G401 (cell line): ENCODE data around the gene AQP4. TPM values are rescaled to one million over a fixed set of nuclear protein-coding genes. Genes with fewer than 3 reads are reported as not detected.

Experiments used
- DNase-seq: peaks from one replicate; pipeline ENCODE4 v3.0.0-alpha.2; 2015; ENCODE audit warnings: low spot score
- in situ Hi-C: cut with HindIII; loops from 2 replicates; pipeline ENCODE4 v1.10.0; 2016; ENCODE audit warnings: low sequenced_read_pairs, mixed read lengths
- total RNA-seq: library from RNA; depleted of rRNA; stranded (reverse); fragments of >200 nt; shearing (Covaris generic); gene quantifications from 2 replicates; pipeline ENCODE4 v1.2.3, GENCODE V29; 2014

The AQP4 gene
- total RNA-seq, 1 experiment from 2014 or later: not detected

DNA sequence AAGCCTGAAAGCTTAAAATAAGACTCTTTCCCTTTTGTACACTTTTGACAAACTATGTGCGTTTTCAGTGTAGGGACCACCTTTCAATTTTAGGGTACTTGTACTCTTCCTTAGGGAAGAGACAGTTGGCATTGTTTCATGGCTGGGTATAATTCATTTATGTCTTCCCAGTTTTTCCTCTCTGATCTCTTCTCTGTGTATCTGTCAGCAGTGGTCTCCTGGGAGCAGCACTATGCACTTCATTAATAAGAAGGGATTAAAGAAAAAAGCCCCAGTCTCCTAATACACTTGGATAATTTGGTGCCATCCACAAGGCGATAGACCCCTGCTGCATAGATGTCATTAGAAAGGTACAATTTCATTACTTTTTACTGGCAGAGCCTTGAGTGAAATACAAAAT is 12.1 kb downstream of the AQP4 start:
- in situ Hi-C loops: no loop called here

DNA sequence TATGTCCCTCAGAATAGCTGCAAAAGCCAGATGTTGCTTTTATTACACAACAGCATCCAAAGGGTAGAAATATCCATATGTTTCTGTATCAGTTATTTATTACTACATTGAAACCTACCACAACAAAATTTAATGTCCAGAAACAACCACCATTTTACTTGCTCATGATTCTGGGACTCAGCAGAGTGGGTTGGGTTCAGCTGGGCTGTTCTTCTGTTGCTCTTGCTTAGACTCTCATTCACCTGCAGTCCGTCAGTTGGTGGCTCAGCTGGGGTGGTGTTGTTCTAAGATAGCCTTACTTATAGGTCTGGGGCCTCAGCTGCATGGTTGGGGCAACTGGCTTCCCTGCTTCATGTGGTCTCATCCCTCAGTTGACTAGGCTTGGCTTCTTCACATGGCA is 21.7 kb downstream of the AQP4 start:
- DNase-seq: no peak
- in situ Hi-C loops: no loop called here

More for the DNA sequence above, 12.1 kb downstream of the AQP4 start:
- no peak for DNase-seq

DNA sequence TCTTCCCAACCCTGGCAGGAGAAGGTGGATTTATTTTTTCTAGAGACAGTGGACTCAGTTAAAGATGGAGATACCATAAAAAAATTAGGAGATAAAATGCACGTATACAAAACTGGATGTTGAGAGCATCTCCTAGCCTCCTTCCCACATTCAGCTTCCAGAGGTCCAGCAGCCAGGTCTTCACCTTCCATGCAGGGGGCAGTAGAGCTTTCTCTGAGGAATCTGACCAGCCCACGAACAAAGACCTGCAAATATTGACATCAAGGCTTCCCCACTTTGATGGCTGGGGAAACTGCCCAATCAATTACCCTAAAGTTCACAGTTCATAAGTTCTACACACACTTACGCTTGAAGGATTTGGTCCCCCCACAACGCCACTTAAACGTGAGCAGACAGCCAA is 24.5 kb downstream of the AQP4 start:
- in situ Hi-C loops: no loop called here
- DNase-seq: no peak

DNA sequence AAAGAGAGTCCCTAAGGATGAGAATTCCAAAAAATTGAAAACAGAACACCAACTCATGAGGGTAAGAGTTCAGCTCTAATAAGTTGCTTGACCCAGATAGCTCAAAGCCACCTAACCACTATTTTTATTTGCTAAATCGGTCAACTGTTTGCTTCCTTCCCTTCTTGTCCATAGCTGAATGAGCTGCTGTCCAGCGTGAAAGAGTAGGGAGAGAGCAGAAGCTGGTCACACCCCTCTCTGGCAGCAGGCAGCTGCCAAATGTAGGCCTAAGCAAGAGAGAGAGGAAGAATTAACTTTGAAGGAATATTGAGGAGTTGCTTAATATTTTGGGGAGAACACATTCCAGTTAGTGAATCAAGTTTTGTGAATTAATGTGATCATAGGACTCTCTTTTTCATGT is 25.9 kb downstream of the AQP4 start:
- no peak for DNase-seq
- in situ Hi-C loops: no loop called here

DNA sequence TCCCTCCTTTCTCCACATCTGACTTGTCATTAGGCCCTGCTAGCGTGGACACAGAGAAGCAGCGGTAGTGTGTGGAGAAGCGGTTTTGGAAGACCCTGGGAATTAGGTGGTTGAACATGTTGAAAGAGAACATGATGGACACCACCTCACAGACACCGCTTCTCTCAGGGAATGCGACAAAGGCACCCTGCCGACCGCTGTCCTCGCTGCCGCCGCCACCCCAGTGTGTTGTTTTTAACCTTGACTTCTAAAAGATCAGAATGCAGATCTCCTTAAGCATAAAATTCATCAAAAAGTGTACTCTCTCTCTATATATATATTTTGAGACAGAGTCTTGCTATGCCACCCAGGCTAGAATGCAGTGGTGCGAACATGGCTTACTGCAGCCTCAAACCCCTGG is 33.2 kb downstream of the AQP4 start:
- no peak for DNase-seq
- in situ Hi-C loops: no loop called here

DNA sequence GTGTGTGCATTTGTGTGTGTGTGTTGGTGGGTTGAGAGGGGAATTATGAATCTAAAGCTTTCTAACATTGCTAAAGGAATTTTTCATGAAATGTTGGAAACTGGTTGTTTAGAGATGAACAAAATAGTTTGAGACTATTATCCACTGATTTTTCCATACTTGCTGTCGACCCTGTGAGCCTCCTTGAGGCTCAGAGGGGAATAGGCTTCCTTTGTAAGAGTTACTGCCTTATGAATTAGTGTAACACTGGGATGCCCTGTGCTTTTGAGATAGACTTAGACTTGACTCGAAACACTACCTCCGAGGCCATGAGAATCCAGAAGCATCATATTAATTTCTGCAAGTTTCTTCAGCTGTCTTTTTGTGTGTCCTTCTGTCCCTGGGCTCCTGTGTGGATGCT is 37.9 kb downstream of the AQP4 start:
- no peak for DNase-seq
- in situ Hi-C loops: no loop called here

DNA sequence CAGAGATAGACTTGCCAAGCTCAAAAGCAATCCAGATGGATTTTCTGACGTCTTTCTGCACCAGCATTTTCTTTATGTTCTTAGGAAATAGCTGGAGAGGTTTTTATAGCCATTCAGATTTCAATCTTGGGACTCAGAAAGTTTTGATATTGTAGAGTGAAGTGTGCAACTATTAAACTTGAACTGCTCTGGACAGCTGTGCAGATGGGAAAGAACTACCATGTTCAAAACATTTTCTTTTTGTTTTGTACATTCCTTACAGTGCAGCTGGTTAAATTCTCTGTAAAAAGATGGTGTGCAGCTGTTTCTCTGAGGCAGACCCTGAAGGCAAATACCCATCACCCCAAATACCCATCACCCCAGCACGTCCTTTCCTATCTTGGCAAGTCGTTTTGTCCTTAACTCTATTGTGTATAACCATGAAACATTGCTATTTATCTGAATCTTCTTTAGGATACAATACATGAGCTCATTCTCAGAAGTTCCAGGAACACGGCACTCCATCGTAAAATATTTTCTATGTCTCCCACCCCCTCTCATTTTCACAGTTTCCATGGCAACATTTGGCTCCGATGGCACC is 38.8 kb downstream of the AQP4 start:
- in situ Hi-C loops: no loop called here

DNA sequence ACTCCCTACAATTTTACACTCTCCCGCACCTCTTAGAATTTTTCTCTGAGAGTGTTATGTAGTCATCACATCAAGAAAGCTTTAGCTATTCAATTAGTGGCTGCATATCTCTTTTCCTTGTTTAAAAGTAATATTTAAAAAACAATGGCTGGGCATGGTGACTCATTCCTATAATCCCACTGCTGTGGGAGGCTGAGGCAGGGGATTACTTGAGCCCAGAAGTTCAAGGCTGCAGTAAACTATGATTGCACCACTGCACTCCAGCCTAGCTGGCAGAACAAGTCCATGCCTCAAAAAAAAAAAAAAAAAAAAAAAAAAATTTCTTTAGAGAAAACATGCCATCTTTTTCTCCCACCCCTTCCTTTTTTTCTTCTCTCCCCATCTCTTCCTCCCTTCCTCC is 44.3 kb downstream of the AQP4 start:
- in situ Hi-C loops: no loop called here
- DNase-seq: no peak

More for the DNA sequence above, 38.8 kb downstream of the AQP4 start:
- DNase-seq: no peak

DNA sequence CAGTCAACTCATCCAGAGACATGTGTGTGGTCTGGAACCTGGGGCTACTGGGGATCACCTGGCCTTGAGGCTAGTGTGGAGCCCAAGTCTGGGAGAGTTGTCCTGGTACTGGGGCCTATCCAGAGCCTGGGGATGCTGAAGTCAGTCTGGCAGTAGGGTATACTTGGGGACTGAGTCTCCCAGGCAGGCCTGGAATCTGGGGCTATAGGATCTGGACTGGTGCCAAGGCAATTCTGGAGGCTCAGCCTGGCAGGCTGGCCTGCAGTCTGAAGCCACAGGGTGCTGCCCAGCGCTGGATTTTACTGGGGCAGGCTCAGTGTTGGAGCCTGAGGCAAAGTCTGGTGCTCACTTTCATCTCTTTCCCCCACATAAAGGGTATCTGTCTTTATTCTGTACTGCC is 46.5 kb downstream of the AQP4 start:
- DNase-seq: no peak
- in situ Hi-C loops: no loop called here

DNA sequence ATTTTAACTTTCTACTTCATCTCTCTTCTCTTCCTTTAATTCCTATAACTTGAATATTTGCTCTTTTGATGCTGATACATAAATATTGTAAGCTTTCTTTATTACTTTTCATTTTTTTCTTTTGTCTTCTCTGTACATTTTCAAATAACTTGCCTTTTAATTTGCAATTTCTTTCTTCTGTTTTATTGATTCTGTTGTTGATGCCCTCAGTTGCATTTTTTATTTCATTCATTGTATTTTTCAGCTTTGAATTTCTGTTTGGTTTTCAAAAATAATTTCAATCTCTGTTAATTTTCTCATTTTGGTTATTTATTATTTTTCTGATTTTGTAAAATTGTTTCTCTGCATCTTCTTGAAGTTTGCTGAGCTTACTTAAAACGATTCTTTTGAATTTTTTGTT is 47.0 kb downstream of the AQP4 start:
- DNase-seq: no peak
- in situ Hi-C loops: no loop called here

DNA sequence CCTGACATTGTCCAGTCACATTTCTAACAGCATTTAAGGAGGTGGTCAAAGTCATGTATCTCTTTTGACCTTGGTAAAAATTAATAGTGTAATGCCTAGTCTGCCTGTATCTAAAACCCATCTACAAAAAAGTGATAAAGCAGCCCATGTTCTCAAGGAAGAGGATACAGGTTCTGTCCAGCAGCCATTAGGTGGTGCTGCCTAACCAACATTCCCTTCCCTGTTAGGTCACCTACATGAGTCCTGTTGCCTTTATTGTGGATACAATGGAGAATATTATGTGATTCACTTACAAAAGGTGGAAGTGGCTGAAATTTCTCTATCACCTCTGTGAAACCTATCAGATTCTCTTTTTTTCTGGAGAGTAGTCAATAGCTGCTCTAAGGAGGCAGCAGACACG is 52.5 kb downstream of the AQP4 start:
- in situ Hi-C loops: no loop called here
- DNase-seq: peak; percentile 33

DNA sequence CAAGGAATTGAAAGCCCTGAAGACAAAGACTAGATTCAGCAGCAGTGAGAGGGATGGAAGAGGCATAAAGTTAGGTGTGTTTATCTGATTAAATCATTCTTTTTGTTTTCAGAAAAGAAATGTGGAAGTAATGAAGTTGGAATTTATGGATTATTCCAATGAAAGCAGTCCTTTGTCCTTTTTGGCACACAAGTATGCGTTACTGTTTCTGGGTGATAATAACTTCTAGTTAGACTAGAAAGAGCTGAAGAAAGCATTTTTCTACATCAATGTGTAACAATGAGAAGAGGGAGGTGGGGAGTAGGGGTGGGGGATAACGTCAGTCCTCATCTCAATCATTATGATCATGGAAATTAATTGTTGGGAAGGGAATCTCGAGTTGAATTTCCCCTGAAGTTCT is 53.0 kb downstream of the AQP4 start:
- in situ Hi-C loops: no loop called here
- DNase-seq: no peak

DNA sequence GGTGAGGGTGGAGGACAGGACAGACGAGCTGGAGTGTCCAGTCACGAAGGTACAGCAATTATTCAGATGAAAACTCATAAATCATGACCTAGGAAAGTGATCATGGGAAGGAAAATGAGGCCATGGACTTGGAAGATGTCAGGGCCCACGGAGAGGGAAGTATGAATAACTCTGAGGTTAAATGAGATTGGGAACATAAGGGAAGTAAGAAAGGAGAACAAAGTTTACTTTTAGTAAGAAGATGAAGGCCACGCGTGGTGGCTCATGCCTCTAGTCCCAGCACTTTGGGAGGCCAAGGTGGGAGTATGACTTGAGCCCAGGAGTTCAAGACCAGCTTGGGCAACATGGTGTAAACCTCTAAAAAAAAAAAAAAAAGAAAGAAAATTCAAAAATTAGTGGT is 56.2 kb downstream of the AQP4 start:
- in situ Hi-C loops: no loop called here
- DNase-seq: no peak

DNA sequence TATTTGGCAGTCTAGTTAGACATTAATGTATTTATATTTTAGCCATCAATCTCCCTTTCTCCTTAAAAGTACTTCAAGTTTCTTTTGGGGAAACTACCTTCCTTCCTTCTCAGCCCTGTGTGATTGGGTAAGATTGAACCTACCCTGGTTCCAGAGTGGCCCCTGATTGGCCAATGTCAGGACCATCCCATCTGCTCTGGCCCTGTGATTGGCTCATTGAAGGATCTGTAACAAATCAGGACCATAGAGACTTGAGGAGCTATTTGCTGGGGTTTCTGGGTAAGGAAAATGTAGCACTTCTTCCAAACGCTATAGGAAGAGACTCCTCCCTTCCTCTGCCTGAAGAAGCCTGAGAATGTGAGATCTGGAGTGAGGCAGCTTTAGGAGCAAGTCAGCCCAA is 59.3 kb downstream of the AQP4 start:
- in situ Hi-C loops: no loop called here
- DNase-seq: no peak

DNA sequence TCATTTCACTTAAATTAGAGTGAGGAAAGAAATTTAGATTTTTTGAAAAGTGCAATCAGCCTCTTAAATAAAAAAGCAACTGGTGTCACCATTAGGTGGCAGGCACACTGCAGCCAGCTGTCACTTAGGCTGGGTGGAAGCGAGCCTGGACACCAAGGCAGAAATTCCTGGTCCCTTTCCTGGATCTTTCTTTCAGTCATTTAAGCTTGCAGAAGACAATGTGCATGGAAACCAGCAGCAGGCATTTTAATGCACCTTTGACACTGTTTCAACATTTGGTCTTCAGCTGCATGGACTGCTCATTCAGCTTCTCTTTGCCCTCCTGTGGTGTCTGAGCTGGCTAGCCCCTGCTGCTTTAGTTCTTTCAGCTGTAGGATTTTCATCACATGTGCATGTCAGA is 61.0 kb downstream of the AQP4 start:
- in situ Hi-C loops: no loop called here

DNA sequence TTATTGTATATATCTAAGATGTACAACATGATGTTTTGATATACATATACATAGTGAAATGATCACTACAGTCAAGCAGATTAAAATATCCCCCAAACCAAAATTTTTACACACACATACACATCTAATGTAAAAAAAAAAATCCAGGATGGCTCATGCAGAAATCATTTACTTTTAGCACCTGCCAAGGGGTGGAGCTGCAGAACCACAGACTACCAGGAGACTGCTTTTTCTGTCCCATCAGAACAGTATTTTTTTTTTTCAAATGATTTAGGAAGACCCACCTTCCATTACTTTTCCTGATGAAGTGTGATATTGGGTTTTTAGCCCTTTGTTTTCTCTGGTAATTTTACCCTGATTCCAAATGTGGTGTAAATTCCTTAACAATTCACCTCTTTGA is 61.9 kb downstream of the AQP4 start:
- DNase-seq: no peak
- in situ Hi-C loops: no loop called here

More for the DNA sequence above, 61.0 kb downstream of the AQP4 start:
- no peak for DNase-seq

DNA sequence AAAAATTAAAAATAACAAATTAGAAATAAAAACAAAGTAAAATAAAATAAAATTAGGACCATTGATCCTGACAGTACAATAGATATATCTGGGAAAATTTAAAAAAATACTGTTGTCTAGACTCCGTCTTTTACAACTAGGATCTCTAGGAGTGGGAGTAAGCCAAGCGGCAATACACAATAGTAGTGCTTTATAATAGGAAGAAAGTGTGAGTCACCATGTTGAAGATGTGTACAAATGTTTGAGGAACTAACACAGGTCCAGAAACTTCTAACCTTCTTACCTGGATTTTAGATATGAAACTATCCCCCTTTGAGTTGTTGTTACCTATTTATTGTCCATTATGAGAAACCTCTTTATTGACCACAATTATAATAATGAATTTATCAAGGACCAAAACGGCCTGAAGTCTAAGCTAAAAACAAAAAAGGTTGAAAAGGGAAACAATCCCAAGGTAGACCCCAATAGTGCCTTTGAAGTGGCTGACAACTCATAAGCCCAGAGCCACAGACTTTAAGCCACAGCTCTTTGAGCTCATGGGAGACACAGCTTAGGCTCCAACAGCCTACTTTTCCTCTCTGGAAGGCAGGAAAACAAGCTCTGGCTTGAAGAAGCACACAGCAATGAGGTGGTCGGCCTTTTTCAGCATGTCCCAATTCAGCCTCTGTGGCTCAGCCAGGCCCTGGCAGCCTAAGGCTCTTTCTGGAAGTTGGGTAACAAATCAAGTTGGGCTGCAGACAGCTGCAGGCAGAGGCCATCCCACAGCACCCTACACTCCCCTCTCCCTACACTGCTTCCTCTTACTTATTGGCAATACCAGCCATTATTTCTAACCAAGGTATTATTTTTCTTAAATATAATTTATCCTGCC is 62.9 kb downstream of the AQP4 start:
- DNase-seq: no peak

More for the DNA sequence above, 62.9 kb downstream of the AQP4 start:
- in situ Hi-C loops: no loop called here
